HG02763 (cell line): Measurements from ENCODE around the gene ADTRP.

Source experiments
- ATAC-seq: cut with Tn5 transposase; IDR thresholded peaks from one replicate; pipeline ENCODE4 v1.9.1; 2021; ENCODE audit warnings: mild to moderate bottlenecking, moderate library complexity; ENCODE audit not compliant: unreplicated experiment

Gene ADTRP

GRCh38 chr6:11729076-11729475, 49.5 kb downstream of the ADTRP start:
- no peak for ATAC-seq

- no peak for ATAC-seq
Measured at GRCh38 chr6:11727998-11728961, 50.3 kb downstream of the ADTRP start.

GRCh38 chr6:11727346-11727997, 51.1 kb downstream of the ADTRP start:
- no peak for ATAC-seq

- ATAC-seq, result no peak
Measured at GRCh38 chr6:11724286-11724685, 54.3 kb downstream of the ADTRP start.

GRCh38 chr6:11722805-11723631, 55.6 kb downstream of the ADTRP start:
- ATAC-seq, result no peak

- no peak for ATAC-seq
Measured at GRCh38 chr6:11722220-11722619, 56.4 kb downstream of the ADTRP start.

GRCh38 chr6:11718463-11718862, 60.1 kb downstream of the ADTRP start:
- ATAC-seq, result no peak

- ATAC-seq, result no peak
Measured at GRCh38 chr6:11718031-11718430, 60.6 kb downstream of the ADTRP start.

- no peak for ATAC-seq
Measured at GRCh38 chr6:11714798-11715285, 63.8 kb downstream of the ADTRP start.

- peak; percentile 50 for ATAC-seq
Measured at GRCh38 chr6:11714116-11714797, 64.3 kb downstream of the ADTRP start.

- ATAC-seq, result no peak
Measured at GRCh38 chr6:11712760-11713159, 65.8 kb downstream of the ADTRP start.

- no peak for ATAC-seq
Measured at GRCh38 chr6:11711984-11712711, 66.5 kb downstream of the ADTRP start.

GRCh38 chr6:11711003-11711983, 67.3 kb downstream of the ADTRP start:
- no peak for ATAC-seq

- ATAC-seq, result no peak
Measured at GRCh38 chr6:11710311-11710761, 68.3 kb downstream of the ADTRP start.

- ATAC-seq, result no peak
Measured at GRCh38 chr6:11706171-11706570, 72.4 kb downstream of the ADTRP start.

GRCh38 chr6:11705483-11705882, 73.1 kb downstream of the ADTRP start:
- ATAC-seq, result no peak

- ATAC-seq, result no peak
Measured at GRCh38 chr6:11705069-11705468, 73.5 kb downstream of the ADTRP start.

- no peak for ATAC-seq
Measured at GRCh38 chr6:11703725-11704124, 74.9 kb downstream of the ADTRP start.
